Measurements from ENCODE around the gene CYP17A1.

GRCh38 chr10:102783568-102783967 is 53.6 kb downstream of the CYP17A1 start:
- TF ChIP-seq CTCF (IDR thresholded peaks at IDR 0.05): peak in 2 of 12 donors; percentile 8 to 13
- no peak for TF ChIP-seq POLR2A (IDR thresholded peaks at IDR 0.05)
